ENCODE measurements around the gene CFAP68. TPM values are rescaled to one million over a fixed set of nuclear protein-coding genes. Genes with fewer than 3 reads are reported as not detected.

CFAP68 gene
- total and polyA plus RNA-seq, 9 of the 15 experiments (the other 6 are each of a cell fraction or from before 2014, with no cell fraction given): 22.8 to 72.3 (median 52.5) TPM

DNA sequence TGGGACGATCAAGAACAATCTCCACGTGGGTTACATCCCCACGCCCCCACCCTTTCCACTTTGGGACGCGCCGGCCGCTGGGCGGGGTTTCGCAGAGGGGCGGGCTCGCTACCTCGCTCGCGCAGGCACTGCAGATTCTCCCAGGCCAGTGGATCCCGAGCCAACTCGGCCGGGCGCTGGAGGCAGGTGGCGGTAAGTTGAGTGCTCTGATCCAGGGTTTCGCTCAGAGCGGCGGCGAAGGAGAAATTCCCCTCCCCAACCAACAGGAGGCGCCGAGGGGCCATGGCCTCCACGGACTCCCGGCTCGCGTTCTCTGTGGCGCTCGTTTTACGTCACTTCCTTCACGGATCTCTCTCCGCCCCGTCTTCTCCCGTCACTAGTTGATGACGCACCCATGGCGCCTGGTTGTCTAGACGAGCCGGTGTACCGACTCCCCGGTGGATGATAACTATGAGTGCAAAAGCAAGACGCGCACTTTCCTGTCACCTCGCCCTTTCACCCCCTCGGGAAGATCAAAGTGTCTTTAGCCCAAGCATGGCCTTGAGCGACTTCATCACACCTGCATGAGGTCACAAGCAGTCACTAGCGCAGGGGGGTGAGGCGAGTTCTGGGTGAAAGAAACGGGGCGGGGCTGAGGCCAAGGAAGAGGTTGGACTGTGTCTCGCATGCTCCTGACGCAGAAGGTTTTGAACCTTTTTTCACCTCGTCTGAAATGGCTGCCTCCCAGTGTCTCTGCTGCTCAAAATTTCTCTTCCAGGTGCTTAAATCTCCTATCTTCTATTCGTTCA is at the start of gene CFAP68, which contains the start of gene FDXACB1 (continued):
- TF ChIP-seq DMBX1 (CRISPR knock-in tag; IDR thresholded peaks at IDR 0.05; ENCODE audit: borderline replicate concordance): no peak
- peak; percentile 55; the same call in 1 of the 2 replicates for TF ChIP-seq CBX1 (IDR thresholded peaks at IDR 0.05; ENCODE audit: low read depth)
- TF ChIP-seq TAL1 (IDR thresholded peaks at IDR 0.05): 0 out of 2 replicates have a peak, but pooled peaks have one; percentile 2
- TF ChIP-seq SIX5 (IDR thresholded peaks at IDR 0.05; ENCODE audit: borderline replicate concordance in 1 of 2, insufficient read depth in 1 of 2, low read depth in 1 of 2, low read length in 2 of 2): peak in 1 of 2 experiments; percentile 39; a peak in 1 of 4 replicates
- no peak for TF ChIP-seq CREBBP (IDR thresholded peaks at IDR 0.05; ENCODE audit: low read depth, low read length)
- peak; percentile 81; the same call in 1 of the 2 replicates for TF ChIP-seq KAT7 (CRISPR knock-in tag; IDR thresholded peaks at IDR 0.05; ENCODE audit: borderline replicate concordance)
- no peak for TF ChIP-seq HNRNPK (IDR thresholded peaks at IDR 0.05; ENCODE audit: low read depth, low read length, poor library complexity, severe bottlenecking)
- peak; percentile 73 for TF ChIP-seq DPF2 (IDR thresholded peaks at IDR 0.05)
- no peak for TF ChIP-seq ZBED1 (IDR thresholded peaks at IDR 0.05)
- TF ChIP-seq ZBTB49 (CRISPR knock-in tag; IDR thresholded peaks at IDR 0.05; ENCODE audit: borderline replicate concordance): no peak
- no peak for TF ChIP-seq SP2 (IDR thresholded peaks at IDR 0.05; ENCODE audit: extremely low read depth, low read depth, low read length, poor library complexity, severe bottlenecking)
- TF ChIP-seq FOXA3 (CRISPR knock-in tag; conservative IDR thresholded peaks at IDR 0.05 in 1 of 2, IDR thresholded peaks at IDR 0.05 in 1 of 2): peak in 1 of 2 experiments; percentile 12; a peak in 1 of 4 replicates
- no peak for TF ChIP-seq NCOA4 (IDR thresholded peaks at IDR 0.05; ENCODE audit: partially characterized antibody)
- no peak for TF ChIP-seq ZNF551 (CRISPR knock-in tag; IDR thresholded peaks at IDR 0.05)
- TF ChIP-seq PHTF2 (CRISPR knock-in tag; IDR thresholded peaks at IDR 0.05): no peak
- no peak for TF ChIP-seq NCOA2 (IDR thresholded peaks at IDR 0.05; ENCODE audit: partially characterized antibody in 2 of 2)
- no peak for TF ChIP-seq ZNF764 (CRISPR knock-in tag; IDR thresholded peaks at IDR 0.05; ENCODE audit: low read depth)
